HG03175 (cell line): ENCODE data around the gene PRIMA1.

Source experiments
- ATAC-seq: cut with Tn5 transposase; IDR thresholded peaks from one replicate; pipeline ENCODE4 v1.9.1; 2021; ENCODE audit warnings: mild to moderate bottlenecking, moderate library complexity; ENCODE audit not compliant: unreplicated experiment

The PRIMA1 gene

GRCh38 chr14:93797071-93797470, 8.8 kb upstream of the PRIMA1 start:
- no peak for ATAC-seq

- ATAC-seq = no peak
Observed at GRCh38 chr14:93794756-93795155, 6.5 kb upstream of the PRIMA1 start.

GRCh38 chr14:93793555-93794324, 5.5 kb upstream of the PRIMA1 start:
- no peak for ATAC-seq

GRCh38 chr14:93792391-93792790, 4.1 kb upstream of the PRIMA1 start:
- ATAC-seq = no peak

- ATAC-seq = no peak
Observed at GRCh38 chr14:93790966-93791365, 2.7 kb upstream of the PRIMA1 start.

- no peak for ATAC-seq
Observed at GRCh38 chr14:93789228-93790130, 1.2 kb upstream of the PRIMA1 start.

GRCh38 chr14:93788543-93789227, 400 bp upstream of the PRIMA1 start:
- ATAC-seq = no peak

- no peak for ATAC-seq
Observed at GRCh38 chr14:93787465-93788292, 606 bp downstream of the PRIMA1 start.

- ATAC-seq = no peak
Observed at GRCh38 chr14:93785423-93785822, 2.9 kb downstream of the PRIMA1 start.

GRCh38 chr14:93784878-93785277, 3.4 kb downstream of the PRIMA1 start:
- no peak for ATAC-seq

GRCh38 chr14:93780813-93781400, 7.4 kb downstream of the PRIMA1 start:
- ATAC-seq = no peak

GRCh38 chr14:93778856-93779629, 9.2 kb downstream of the PRIMA1 start:
- no peak for ATAC-seq

GRCh38 chr14:93778453-93778852, 9.8 kb downstream of the PRIMA1 start:
- no peak for ATAC-seq

- no peak for ATAC-seq
Observed at GRCh38 chr14:93775744-93776143, 12.5 kb downstream of the PRIMA1 start.

GRCh38 chr14:93775158-93775557, 13.1 kb downstream of the PRIMA1 start:
- no peak for ATAC-seq

- ATAC-seq = no peak
Observed at GRCh38 chr14:93772263-93772662, 16.0 kb downstream of the PRIMA1 start.

- no peak for ATAC-seq
Observed at GRCh38 chr14:93765970-93766369, 22.3 kb downstream of the PRIMA1 start.

- ATAC-seq = no peak
Observed at GRCh38 chr14:93765155-93765554, 23.1 kb downstream of the PRIMA1 start.

GRCh38 chr14:93764211-93764659, 24.1 kb downstream of the PRIMA1 start:
- no peak for ATAC-seq
